Uterus (tissue), 2 donors: ENCODE results near the gene DCTN3.

ENCODE experiments used
- POLR2A ChIP-seq, 2 donors: fragments of 450-650 bp; IDR thresholded peaks; one replicate each; pipeline ENCODE4 v1.6.1; 2016; ENCODE audit warnings: antibody characterized with exemption in 2 of 2, mild to moderate bottlenecking in 1 of 2, moderate library complexity in 1 of 2
- TF ChIP-seq, protein P1 (sequence below), 4 experiments: fragments of 200-600 bp in 2 of 4; fragments of 450-650 bp in 2 of 4; sonication (generic) in 2 of 4; IDR thresholded peaks; one replicate each; pipeline ENCODE4 v1.5.1; 2016 to 2019; ENCODE audit warnings: antibody characterized with exemption in 4 of 4, mild to moderate bottlenecking in 2 of 4, moderate library complexity in 1 of 4

DNA sequence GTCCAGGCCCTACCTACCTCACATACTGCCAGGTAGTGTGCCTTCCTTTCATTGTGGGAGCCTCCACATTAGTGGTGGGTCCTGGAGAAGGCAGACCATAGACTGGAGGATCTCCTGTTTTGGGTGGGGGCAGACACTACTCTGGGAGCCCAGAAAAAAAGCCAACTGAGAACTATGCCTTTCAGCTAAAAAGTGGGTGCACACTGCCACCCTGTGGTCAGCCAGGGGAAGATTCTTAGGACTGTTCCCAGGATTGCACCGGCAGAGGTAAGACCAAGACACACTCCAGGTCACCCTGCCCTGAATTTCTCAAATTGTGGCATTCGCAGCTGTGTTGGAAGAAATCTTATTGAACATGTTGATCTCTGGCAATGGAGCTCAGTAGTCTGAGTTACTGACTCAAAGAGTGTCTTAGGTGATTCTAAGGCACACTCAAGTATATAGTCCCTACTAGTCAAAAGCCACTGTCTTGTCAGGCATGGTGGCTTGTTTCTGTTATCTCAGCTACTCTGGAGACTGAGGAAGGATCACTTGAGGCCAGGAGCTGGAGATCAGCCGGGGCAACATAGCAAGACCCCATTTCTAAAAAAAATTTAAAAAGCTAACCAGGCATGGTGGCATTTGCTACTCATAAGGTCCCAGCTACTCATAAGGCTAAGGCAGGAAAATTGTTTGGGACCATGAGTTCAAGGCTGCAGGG lies 13.7 kb upstream of the DCTN3 start:
- TF ChIP-seq, protein P1, sequence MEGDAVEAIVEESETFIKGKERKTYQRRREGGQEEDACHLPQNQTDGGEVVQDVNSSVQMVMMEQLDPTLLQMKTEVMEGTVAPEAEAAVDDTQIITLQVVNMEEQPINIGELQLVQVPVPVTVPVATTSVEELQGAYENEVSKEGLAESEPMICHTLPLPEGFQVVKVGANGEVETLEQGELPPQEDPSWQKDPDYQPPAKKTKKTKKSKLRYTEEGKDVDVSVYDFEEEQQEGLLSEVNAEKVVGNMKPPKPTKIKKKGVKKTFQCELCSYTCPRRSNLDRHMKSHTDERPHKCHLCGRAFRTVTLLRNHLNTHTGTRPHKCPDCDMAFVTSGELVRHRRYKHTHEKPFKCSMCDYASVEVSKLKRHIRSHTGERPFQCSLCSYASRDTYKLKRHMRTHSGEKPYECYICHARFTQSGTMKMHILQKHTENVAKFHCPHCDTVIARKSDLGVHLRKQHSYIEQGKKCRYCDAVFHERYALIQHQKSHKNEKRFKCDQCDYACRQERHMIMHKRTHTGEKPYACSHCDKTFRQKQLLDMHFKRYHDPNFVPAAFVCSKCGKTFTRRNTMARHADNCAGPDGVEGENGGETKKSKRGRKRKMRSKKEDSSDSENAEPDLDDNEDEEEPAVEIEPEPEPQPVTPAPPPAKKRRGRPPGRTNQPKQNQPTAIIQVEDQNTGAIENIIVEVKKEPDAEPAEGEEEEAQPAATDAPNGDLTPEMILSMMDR (IDR thresholded peaks at IDR 0.05) = peak; percentile 69 to 87 (median 83)
- no peak for TF ChIP-seq POLR2A (IDR thresholded peaks at IDR 0.05)
